ENCODE results near the gene GNG7. TPM values are rescaled to one million over a fixed set of nuclear protein-coding genes. Genes with fewer than 3 reads are reported as not detected.
A peak's percentile ranks its signal among the peaks of the same experiment; 100 is the strongest.

The GNG7 gene
- total RNA-seq: 0.29 and 0.72 TPM in 2 replicates

DNA sequence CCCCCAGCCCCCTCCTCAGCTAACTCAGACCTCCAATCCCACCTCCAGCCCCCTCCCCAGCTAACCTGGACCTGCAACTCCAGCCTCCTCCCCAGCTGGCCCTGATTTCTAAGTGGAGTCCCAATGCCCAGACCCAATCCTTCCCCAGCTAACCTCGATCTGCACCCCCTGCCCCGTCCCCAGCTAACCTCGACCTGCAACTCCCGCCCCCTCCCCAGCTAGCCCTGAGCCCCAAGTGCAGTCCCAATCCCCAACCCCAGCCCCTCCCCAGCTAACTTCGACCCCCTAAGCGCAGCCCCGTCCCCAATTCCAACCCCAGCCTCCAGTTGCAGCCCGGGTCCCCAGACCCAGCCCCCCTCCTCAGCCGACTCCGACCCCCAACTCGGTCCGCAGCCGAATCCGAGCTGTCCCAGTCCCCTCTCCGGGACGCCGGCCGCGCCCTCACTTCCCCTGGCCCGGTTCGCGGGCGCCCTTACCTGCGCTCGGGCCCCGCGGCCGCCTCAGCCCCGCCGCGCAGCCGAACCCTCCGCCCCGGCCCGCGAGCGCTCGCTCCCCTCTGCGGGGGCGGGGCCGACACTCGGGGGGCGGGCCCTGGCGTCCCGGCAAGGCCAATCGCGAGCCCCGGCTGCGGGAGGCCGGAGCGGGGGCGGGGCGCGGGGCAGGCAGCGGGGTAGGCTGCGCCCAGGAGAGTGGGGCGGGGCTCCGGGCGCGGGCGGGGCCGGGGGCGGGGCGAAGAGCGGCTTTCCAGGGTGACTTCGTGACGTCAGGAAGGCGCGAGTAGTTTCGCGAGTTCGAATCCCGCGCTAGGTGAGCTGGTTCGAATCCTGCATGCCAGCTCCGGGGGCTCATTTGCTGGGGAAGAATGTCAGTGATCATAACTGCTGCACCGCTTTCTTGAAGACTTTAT, at the start of gene GNG7:
Gene GNG7 (minus strand): TSS at position 525 of the 907 bp plus-strand sequence. CDS start 182,006 bp downstream, outside the sequence.
- no peaks in the 10 kb centered on the region for H4K20me1 ChIP-seq (ENCODE audit: insufficient read depth, low read length)
- H3K79me2 ChIP-seq (ENCODE audit: insufficient read depth, low read length): no peaks in the 10 kb centered on the region
- H2AFZ ChIP-seq (ENCODE audit: low read length): no peak within 1 kb of the TSS
- TF ChIP-seq CTCF (IDR thresholded peaks at IDR 0.05; ENCODE audit: extremely low read depth, low read depth, low read length): no peak
- peak within 1 kb of the TSS; percentile 50 for H3K4me3 ChIP-seq (ENCODE audit: insufficient read depth, low read length)
- peak; percentile 100 for DNase-seq (ENCODE audit: insufficient read length, low spot score, missing footprints)
- no peaks in the 10 kb centered on the region for H3K4me1 ChIP-seq (ENCODE audit: insufficient read depth, low read length)
- H3K9me3 ChIP-seq (ENCODE audit: low read depth, low read length): no peaks in the 10 kb centered on the region
- H3K4me2 ChIP-seq (ENCODE audit: insufficient read depth, low read length): no peak within 1 kb of the TSS
- no peak within 1 kb of the TSS for H3K27ac ChIP-seq (ENCODE audit: low read depth, low read length)
- H3K36me3 ChIP-seq (ENCODE audit: insufficient read depth, low read length): no peaks in the 10 kb centered on the region
- H3K27me3 ChIP-seq (ENCODE audit: insufficient read depth, low read length): peaks cover 21% of the 10 kb centered on the region

DNA sequence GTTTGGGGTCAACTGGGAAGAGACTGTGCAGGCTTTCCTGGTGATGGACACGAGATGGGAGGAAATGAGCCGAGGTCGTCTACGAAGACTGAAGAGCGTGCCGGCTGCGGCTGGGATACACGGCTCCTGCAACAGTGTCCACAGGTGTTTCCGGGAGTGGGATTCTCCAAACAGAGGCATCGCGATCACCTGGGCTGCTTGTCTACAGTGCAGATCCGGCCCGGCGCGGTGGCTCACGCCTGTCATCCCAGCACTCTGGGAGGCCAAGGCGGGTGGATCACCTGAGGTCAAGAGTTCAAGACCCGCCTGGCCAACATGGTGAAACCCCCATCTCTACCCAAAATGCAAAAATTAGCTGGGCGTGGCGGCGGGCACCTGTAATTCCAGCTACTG, 48.9 kb upstream of the GNG7 start:
- no peaks in the 10 kb centered on the region for H3K79me2 ChIP-seq (ENCODE audit: insufficient read depth, low read length)
- H3K9me3 ChIP-seq (ENCODE audit: low read depth, low read length): no peaks in the 10 kb centered on the region
- no peak for TF ChIP-seq CTCF (IDR thresholded peaks at IDR 0.05; ENCODE audit: extremely low read depth, low read depth, low read length)
- no peak overlapping the region for H3K27ac ChIP-seq (ENCODE audit: low read depth, low read length)
- no peaks in the 10 kb centered on the region for H3K4me1 ChIP-seq (ENCODE audit: insufficient read depth, low read length)
- no peak overlapping the region for H2AFZ ChIP-seq (ENCODE audit: low read length)
- no peak overlapping the region for H3K4me2 ChIP-seq (ENCODE audit: insufficient read depth, low read length)
- no peaks in the 10 kb centered on the region for H3K27me3 ChIP-seq (ENCODE audit: insufficient read depth, low read length)
- peaks cover 5% of the 10 kb centered on the region for H3K36me3 ChIP-seq (ENCODE audit: insufficient read depth, low read length)
- no peaks in the 10 kb centered on the region for H4K20me1 ChIP-seq (ENCODE audit: insufficient read depth, low read length)
- DNase-seq (ENCODE audit: insufficient read length, low spot score, missing footprints): peak; percentile 26
- no peak overlapping the region for H3K4me3 ChIP-seq (ENCODE audit: insufficient read depth, low read length)

- Histone ChIP-seq H3K36me3 (ENCODE audit: insufficient read depth, low read length) (peaks cover 5% of the 10 kb centered on the region), H3K27me3 (ENCODE audit: insufficient read depth, low read length) (no peaks in the 10 kb centered on the region), H4K20me1 (ENCODE audit: insufficient read depth, low read length) (no peaks in the 10 kb centered on the region), H3K27ac (ENCODE audit: low read depth, low read length) (no peak overlapping the region), H3K9me3 (ENCODE audit: low read depth, low read length) (no peaks in the 10 kb centered on the region), H3K4me2 (ENCODE audit: insufficient read depth, low read length) (no peak overlapping the region), H3K79me2 (ENCODE audit: insufficient read depth, low read length) (no peaks in the 10 kb centered on the region), H3K4me3 (ENCODE audit: insufficient read depth, low read length) (no peak overlapping the region), H2AFZ (ENCODE audit: low read length) (no peak overlapping the region), H3K4me1 (ENCODE audit: insufficient read depth, low read length) (no peaks in the 10 kb centered on the region)
- DNase-seq (ENCODE audit: insufficient read length, low spot score, missing footprints): peak; percentile 50
- no peak for TF ChIP-seq CTCF (IDR thresholded peaks at IDR 0.05; ENCODE audit: extremely low read depth, low read depth, low read length)
These were observed 48.4 kb upstream of the GNG7 start for GRCh38 chr19:2750808-2751437.

DNA sequence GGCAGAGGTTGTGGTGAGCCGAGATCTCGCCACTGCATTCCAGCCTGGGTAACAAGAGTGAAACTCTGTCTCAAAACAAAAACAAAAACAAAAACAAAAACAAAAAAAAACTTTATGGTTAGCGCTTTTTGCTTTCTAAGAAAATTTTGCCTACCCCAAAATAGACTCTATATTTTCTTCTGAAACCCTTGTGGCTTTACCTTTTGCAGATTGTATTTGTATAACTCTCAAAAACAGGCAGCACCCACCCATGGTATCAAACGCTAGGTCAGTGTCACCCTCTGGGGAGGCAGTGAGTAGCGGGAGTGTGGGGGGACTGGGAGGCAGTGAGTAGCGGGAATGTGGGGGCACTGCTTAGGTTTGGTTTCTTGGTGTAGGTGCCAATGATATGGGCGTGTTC, 44.9 kb upstream of the GNG7 start:
- Histone ChIP-seq H3K36me3 (ENCODE audit: insufficient read depth, low read length) (no peaks in the 10 kb centered on the region), H4K20me1 (ENCODE audit: insufficient read depth, low read length) (no peaks in the 10 kb centered on the region), H3K9me3 (ENCODE audit: low read depth, low read length) (no peaks in the 10 kb centered on the region), H3K4me1 (ENCODE audit: insufficient read depth, low read length) (no peaks in the 10 kb centered on the region), H3K27me3 (ENCODE audit: insufficient read depth, low read length) (no peaks in the 10 kb centered on the region), H3K4me3 (ENCODE audit: insufficient read depth, low read length) (no peak overlapping the region), H3K27ac (ENCODE audit: low read depth, low read length) (no peak overlapping the region), H3K79me2 (ENCODE audit: insufficient read depth, low read length) (no peaks in the 10 kb centered on the region), H2AFZ (ENCODE audit: low read length) (no peak overlapping the region), H3K4me2 (ENCODE audit: insufficient read depth, low read length) (no peak overlapping the region)
- TF ChIP-seq CTCF (IDR thresholded peaks at IDR 0.05; ENCODE audit: extremely low read depth, low read depth, low read length): no peak
- DNase-seq (ENCODE audit: insufficient read length, low spot score, missing footprints): no peak

Measured in osteoblast (primary cell).